ENCODE results near the gene ARGLU1. TPM values are rescaled to one million over a fixed set of nuclear protein-coding genes. Genes with fewer than 3 reads are reported as not detected.

ARGLU1 gene
- total and polyA plus RNA-seq, 2 experiments from 2014 or later: 108 to 166 TPM

GRCh38 chr13:106558527-106558926, 9.4 kb downstream of the ARGLU1 start:
- Mint-ChIP-seq H3K4me3 (no peak overlapping the region), H3K9me3 (no peaks in the 10 kb centered on the region), H3K36me3 (ENCODE audit: low read depth) (peaks cover 60% of the 10 kb centered on the region), H3K27me3 (ENCODE audit: insufficient read depth, low read depth, poor library complexity) (peaks cover 2% of the 10 kb centered on the region), H3K27ac (no peak overlapping the region), H3K4me1 (peaks cover 23% of the 10 kb centered on the region)
- Histone ChIP-seq H3K27me3 (ENCODE audit: insufficient read depth) (no peaks in the 10 kb centered on the region), H3K9me2 (ENCODE audit: insufficient read depth) (no peaks in the 10 kb centered on the region), H3K4me3 (no peak overlapping the region), H3K36me3 (ENCODE audit: insufficient read depth) (peaks cover 46% of the 10 kb centered on the region), H3K4me1 (ENCODE audit: insufficient read depth) (peaks cover 20% of the 10 kb centered on the region), H4K20me1 (replicated peaks; ENCODE audit: insufficient read depth) (peaks cover 57% of the 10 kb centered on the region), H2AFZ (no peak overlapping the region), H3K79me2 (replicated peaks; ENCODE audit: insufficient read depth) (peaks cover 100% of the 10 kb centered on the region), H3K4me2 (no peak overlapping the region), H3K27ac (ENCODE audit: low read depth) (no peak overlapping the region), H3F3A (replicated peaks; ENCODE audit: low read depth) (no peaks in the 10 kb centered on the region)
- DNase-seq (ENCODE audit: low spot score) (no peak), ATAC-seq (no peak)
- TF ChIP-seq REST (IDR thresholded peaks at IDR 0.05; ENCODE audit: unreplicated experiment) (no peak), POLR2AphosphoS5 (IDR thresholded peaks at IDR 0.05; ENCODE audit: low read depth) (no peak), CREB1 (CRISPR knock-in tag; IDR thresholded peaks at IDR 0.05; ENCODE audit: low read depth) (no peak), NANOG (IDR thresholded peaks at IDR 0.05; ENCODE audit: borderline replicate concordance) (no peak), EZH2 (IDR thresholded peaks at IDR 0.05; ENCODE audit: low read depth, unreplicated experiment) (no peak), EZH2phosphoT487 (IDR thresholded peaks at IDR 0.05; ENCODE audit: unreplicated experiment) (no peak), STAT1 (IDR thresholded peaks at IDR 0.05; ENCODE audit: unreplicated experiment) (no peak)
- TF ChIP-seq, protein P1, sequence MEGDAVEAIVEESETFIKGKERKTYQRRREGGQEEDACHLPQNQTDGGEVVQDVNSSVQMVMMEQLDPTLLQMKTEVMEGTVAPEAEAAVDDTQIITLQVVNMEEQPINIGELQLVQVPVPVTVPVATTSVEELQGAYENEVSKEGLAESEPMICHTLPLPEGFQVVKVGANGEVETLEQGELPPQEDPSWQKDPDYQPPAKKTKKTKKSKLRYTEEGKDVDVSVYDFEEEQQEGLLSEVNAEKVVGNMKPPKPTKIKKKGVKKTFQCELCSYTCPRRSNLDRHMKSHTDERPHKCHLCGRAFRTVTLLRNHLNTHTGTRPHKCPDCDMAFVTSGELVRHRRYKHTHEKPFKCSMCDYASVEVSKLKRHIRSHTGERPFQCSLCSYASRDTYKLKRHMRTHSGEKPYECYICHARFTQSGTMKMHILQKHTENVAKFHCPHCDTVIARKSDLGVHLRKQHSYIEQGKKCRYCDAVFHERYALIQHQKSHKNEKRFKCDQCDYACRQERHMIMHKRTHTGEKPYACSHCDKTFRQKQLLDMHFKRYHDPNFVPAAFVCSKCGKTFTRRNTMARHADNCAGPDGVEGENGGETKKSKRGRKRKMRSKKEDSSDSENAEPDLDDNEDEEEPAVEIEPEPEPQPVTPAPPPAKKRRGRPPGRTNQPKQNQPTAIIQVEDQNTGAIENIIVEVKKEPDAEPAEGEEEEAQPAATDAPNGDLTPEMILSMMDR (conservative IDR thresholded peaks at IDR 0.05; ENCODE audit: low read depth in 2 of 2): no peak

DNA sequence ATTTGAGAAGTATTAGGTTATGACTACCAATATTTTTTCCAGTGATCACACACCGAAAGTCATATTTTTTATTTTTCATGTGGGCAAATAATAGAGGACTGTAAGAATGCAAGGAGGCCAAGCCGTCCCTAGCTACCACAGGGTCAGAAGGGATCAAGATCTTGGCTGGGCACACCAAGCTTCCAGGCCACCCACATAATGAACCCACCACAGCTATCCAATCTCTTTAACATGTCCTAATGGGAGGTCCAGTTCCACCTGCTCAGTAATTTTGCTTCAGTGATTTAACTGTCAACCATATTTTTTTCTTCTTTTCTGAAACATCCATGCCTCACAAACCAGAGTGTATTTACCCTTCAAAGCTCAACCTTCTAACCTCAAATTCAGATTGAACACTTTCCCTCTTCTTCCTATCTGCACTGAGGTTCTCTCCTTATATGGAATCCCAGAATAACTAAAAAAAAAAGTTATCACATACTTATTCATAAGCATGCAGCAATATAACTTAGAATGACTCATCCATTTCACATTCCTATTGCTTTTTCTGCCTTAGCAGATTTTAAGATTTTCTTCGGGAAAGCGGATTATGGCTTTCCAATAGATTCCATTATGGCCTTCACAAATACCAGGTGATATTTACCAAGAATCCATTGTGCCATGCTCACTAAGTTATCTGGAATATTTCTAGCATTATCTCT, 12.2 kb downstream of the ARGLU1 start:
- H4K20me1 ChIP-seq (replicated peaks; ENCODE audit: insufficient read depth): peaks cover 65% of the 10 kb centered on the region
- H3K27me3 ChIP-seq (ENCODE audit: insufficient read depth): no peaks in the 10 kb centered on the region
- H3K36me3 ChIP-seq (ENCODE audit: insufficient read depth): peaks cover 69% of the 10 kb centered on the region
- no peak overlapping the region for H2AFZ ChIP-seq
- Mint-ChIP-seq H3K4me1 (peaks cover 5% of the 10 kb centered on the region; the same call in 2 of the 3 replicates), H3K36me3 (ENCODE audit: low read depth) (peaks cover 78% of the 10 kb centered on the region), H3K9me3 (no peaks in the 10 kb centered on the region), H3K27me3 (ENCODE audit: insufficient read depth, low read depth, poor library complexity) (peaks cover 2% of the 10 kb centered on the region), H3K27ac (no peak overlapping the region), H3K4me3 (no peak overlapping the region)
- H3K4me3 ChIP-seq: no peak overlapping the region
- H3K4me1 ChIP-seq (ENCODE audit: insufficient read depth): no peaks in the 10 kb centered on the region
- H3K79me2 ChIP-seq (replicated peaks; ENCODE audit: insufficient read depth): peaks cover 100% of the 10 kb centered on the region
- ATAC-seq (no peak), DNase-seq (ENCODE audit: low spot score) (no peak)
- no peaks in the 10 kb centered on the region for H3K9me2 ChIP-seq (ENCODE audit: insufficient read depth)
- H3K27ac ChIP-seq (ENCODE audit: low read depth): no peak overlapping the region
- no peak overlapping the region for H3K4me2 ChIP-seq
- no peaks in the 10 kb centered on the region for H3F3A ChIP-seq (replicated peaks; ENCODE audit: low read depth)
- TF ChIP-seq ZNF331 (CRISPR knock-in tag; IDR thresholded peaks at IDR 0.05; ENCODE audit: low read depth) (no peak), ZNF114 (CRISPR knock-in tag; IDR thresholded peaks at IDR 0.05) (no peak), REST (IDR thresholded peaks at IDR 0.05; ENCODE audit: unreplicated experiment) (no peak), CREB1 (CRISPR knock-in tag; IDR thresholded peaks at IDR 0.05; ENCODE audit: low read depth) (no peak)

Measured in GM23338 (cell line).